ENCODE results near the gene CFAP69.
A peak's percentile ranks its signal among the peaks of the same experiment; 100 is the strongest.
"Not testable (repeated sequence)": the region's sequence is repeated elsewhere in the genome, so short reads cannot be mapped to it uniquely, and the experiment has no call there.

The CFAP69 gene

DNA sequence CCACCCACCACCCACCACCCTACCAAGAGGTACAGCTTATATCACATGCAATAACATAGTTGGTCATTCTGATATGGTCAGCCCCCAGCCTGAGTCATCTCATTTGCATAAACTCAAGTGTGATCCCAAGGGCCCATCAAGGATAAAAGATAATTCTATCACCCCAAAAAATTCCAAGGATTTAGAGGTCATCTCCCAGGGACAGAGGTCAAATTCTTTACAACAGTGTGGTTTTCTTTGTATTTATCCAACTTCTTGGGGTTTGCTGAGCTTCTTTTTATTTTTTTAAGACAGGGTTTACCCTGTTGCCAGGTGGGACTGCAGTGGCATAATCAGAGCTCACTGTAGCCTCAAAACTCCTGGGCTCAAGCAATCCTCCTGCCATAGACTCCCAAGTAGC, 92.1 kb downstream of the CFAP69 start:
- no peak for DNase-seq (ENCODE audit: low read depth in 2 of 2, low spot score in 1 of 2)

DNA sequence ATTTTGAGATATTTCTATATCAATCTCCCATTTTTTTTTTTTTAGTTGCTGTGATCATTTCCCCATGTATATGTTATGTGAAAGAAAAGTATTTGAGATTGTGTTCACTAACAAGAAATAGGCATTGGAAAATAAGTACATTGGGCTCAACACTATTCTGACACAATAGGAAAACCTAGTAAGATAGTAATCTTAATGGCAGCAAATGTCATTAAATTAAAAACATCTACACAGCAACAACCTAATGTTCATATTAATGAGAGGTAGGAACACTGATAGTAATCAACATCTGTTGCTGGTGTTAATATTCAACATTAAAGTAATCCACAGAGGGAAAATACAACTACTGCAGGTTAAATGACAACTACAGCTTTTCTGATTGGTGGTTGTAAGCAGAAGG, 100.0 kb downstream of the CFAP69 start:
- no peak for DNase-seq (ENCODE audit: low read depth in 2 of 2, low spot score in 1 of 2)

DNA sequence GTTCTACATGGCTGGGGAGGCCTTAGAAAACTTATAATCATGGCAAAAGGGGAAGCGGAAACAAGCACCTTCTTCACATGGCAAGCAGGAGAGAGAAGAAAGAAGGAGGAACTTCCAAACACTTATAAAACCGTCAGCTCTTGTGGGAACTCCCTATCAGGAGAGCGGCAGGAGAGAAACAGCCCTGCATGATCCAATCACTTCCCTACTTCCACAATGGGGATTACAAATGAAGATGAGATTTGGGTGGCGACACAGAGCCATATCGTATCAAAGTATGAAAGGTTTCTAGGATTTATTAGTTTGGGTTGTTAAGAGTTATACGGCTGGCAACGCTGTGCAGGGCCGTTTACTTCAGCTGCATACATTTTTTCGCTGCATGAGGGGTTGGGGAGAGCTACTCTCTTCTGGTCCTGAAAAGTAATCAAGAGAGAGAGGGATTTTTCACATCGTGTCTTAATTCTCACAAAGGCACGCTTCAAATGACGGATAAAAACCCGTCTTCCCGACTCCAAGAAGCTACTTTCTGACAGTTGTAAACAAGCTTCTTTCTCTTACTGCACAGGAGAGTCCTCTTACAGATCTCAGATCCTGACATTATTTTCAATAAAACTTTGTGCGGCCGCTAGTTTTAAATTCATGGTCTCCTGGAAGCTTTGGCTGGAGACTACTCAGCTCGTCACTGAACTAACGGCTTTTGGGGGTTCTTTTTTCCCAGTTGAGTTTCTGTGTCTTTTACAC, 100.8 kb downstream of the CFAP69 start:
- DNase-seq (ENCODE audit: low read depth in 2 of 2, low spot score in 1 of 2), result no peak

DNA sequence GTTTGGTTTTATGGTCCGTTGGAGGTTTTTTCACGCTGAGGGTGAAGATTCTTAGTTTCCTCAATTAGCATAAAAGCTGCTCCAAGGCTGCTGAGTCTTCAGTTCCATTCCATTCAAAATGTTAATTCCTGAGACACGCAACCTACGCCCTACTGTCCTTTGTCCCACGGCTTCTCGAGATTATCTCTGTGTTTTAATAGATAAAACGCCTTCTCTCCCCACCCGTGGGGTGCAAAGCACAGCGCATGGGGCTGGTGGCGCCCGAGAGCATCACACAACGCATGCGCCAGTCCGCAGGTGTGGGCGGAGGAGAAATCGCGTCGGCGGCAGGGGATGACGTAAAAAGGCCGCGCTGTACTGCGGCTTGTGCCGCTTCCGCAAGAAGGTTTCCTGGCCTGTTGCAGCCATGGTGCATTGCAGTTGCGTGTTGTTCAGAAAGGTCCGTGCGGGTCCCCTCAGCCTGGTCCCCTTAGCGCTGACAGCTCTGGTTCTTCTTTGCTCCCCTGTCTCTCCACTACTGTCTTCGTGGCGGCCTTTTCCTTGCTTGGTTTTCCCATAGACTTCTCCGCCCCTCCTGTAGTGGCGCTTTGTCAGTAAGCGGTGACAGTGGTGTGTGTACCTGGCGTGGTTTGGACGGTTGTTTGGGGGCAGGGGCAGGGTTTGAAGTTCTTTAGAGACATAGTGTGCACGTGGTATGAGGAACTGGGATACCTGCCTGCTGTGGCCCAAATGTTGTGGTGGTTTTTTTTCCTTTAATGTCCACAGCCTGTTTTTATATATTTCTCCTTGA, 101.6 kb downstream of the CFAP69 start, which contains the start of gene GTPBP10:
TSS of gene GTPBP10 (plus strand) at position 381 of the 790 bp plus-strand sequence. CDS start at position 407, 26 bp downstream.
- DNase-seq (ENCODE audit: low read depth in 2 of 2, low spot score in 1 of 2), result peak; percentile 91 to 95

DNA sequence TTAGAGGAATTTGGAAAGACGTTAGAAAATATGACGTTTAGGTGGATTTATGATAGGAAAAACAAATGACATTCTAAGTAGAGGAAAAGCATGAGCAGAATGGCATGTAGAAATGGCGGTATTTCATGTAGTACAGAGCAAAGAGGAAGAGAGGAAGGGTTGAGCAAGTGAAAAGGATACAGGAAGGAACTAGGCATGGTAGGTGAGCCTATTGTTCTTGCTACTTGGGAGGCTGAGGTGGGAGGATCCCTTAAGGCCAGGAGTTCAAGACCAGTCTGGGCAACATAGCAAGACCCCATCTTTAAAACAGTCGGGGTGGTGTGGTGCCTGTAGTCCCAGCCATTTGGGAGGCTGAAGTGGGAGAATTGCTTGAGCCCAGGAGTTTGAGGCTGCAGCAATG, 102.8 kb downstream of the CFAP69 start:
- no peak for DNase-seq (ENCODE audit: low read depth in 2 of 2, low spot score in 1 of 2)

DNA sequence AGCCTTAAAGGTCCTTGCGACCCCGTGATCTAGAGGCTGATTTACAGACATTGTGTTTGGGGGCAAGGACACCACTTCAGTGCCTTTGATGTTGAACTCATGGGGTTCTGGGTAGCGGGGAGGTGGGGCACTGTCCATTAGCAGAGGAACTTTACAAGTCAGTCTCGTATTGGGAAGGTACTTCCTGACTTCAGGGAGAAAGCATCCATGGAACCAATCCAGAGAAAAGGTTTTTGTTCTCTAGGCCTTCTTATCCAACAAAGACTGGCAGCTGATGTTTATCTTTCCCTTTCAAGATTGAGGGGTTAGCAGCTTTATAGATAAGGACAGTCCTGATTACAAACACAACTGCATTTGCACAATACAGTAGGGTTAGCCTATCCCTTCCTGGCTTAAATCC, 104.3 kb downstream of the CFAP69 start:
- no peak for DNase-seq (ENCODE audit: low read depth in 2 of 2, low spot score in 1 of 2)

DNA sequence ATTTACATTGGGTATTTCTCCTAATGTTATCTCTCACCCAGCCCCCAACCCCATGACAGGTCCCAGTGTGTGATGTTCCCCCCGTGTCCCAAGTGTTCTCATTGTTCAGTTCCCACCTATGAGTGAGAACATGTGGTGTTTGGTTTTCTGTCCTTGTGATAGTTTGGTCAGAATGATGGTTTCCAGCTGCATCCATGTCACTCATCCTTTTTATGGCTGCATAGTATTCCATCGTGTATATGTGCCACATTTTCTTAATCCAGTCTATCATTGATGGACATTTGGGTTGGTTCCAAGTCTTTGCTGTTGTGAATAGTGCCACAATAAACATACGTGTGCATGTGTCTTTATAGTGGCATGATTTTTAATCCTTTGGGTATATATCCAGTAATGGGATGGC, 105.1 kb downstream of the CFAP69 start:
- not testable (repeated sequence) for DNase-seq (ENCODE audit: low read depth in 2 of 2, low spot score in 1 of 2)

DNA sequence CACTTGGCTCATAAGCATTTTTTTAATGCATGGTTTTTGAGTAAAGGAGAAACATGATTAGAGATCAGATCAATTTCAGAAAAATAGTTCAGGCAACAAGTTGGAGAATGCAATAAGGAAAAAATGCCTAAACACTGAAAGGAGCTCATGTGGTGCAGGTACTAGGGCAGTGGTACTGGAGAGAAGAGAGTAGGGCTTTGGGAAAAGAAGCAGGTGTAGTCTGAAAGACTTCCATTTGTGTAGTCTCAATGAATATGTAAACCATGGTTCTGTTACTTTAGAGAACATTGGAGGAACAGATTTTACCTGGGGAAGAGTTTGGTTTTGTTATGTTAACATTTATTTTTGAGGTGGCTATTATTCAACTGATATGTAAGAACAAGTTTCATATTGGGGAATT, 107.0 kb downstream of the CFAP69 start:
- DNase-seq (ENCODE audit: low read depth in 2 of 2, low spot score in 1 of 2), result no peak

Data from stimulated activated CD8-positive, alpha-beta memory T cell treated with anti-CD3 and anti-CD28 coated beads, Interleukin-4, amount 100 ng/mL, for 4 hours (primary cell).